ENCODE data around the gene SMG7. TPM values are rescaled to one million over a fixed set of nuclear protein-coding genes. Genes with fewer than 3 reads are reported as not detected.

The SMG7 gene
- total and polyA plus RNA-seq, 8 donors = 49.6 to 69.6 (median 64.8) TPM

DNA sequence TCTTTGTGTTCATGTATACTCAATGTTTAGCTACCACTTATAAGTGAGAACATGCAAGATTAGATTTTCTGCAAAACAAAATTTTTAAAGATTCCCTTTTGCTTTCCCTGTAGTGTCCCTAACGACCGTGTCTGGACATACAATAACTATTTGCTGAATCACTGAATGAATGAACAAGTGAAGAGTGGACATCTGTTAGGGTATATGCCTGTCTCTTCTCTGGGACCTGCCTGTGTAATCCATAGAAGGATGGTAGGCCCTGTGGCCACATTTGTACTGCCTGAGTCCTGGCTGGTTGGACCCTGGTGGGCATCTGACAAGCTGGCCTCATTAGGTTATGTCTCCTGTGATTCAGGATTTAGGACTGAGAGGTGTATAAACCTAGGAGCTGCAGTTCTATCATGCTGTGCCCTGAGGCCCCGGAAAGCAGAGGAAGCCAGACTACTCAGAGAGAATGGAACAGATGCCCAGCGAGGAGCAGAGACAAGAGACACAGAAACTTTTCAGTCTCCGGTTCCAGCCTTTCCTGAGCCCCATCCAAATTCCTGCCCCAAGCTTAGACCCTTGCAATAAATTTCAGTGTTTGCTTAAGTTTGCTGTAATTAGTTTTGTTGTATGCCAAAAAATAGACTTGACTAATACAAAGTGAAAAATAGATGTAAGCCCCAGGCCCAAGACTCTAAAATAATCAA, 125.5 kb downstream of the SMG7 start:
- Histone ChIP-seq H3K4me1 (peaks cover 10 to 60% of the 10 kb centered on the region in 2 donors), H3K27ac (no peak overlapping the region)
- intact Hi-C loops (cut with DNase I) = no loop called here

DNA sequence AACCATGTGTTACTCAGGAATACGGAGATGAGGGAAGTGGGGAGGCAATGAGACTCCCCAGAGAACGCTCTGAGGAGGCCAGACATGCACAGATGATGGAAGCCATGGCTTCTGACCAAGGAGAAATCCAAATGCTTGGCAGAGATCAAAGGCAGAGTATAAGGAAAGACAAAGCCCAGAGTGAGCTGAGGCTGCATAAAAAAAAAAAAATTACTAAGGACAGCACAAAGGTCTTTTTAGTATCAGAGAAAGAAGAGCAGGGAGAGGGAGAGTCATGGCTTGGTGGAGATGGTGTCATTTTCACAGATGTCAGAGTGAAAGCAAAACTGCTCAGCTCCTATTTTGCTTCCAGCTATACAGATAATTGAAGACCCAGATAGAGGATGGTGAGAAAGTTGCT, 126.1 kb downstream of the SMG7 start:
- ATAC-seq = no peak
- no peaks in the 10 kb centered on the region for H3K9me3 ChIP-seq
- H3K4me3 ChIP-seq = no peak overlapping the region
- no peak overlapping the region for H3K27ac ChIP-seq
- intact Hi-C loops (cut with DNase I) = no loop called here
- TF ChIP-seq, protein P1, sequence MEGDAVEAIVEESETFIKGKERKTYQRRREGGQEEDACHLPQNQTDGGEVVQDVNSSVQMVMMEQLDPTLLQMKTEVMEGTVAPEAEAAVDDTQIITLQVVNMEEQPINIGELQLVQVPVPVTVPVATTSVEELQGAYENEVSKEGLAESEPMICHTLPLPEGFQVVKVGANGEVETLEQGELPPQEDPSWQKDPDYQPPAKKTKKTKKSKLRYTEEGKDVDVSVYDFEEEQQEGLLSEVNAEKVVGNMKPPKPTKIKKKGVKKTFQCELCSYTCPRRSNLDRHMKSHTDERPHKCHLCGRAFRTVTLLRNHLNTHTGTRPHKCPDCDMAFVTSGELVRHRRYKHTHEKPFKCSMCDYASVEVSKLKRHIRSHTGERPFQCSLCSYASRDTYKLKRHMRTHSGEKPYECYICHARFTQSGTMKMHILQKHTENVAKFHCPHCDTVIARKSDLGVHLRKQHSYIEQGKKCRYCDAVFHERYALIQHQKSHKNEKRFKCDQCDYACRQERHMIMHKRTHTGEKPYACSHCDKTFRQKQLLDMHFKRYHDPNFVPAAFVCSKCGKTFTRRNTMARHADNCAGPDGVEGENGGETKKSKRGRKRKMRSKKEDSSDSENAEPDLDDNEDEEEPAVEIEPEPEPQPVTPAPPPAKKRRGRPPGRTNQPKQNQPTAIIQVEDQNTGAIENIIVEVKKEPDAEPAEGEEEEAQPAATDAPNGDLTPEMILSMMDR (IDR thresholded peaks at IDR 0.05) = no peak
- H3K36me3 ChIP-seq = no peaks in the 10 kb centered on the region
- DNase-seq = no peak
- H3K27me3 ChIP-seq = no peaks in the 10 kb centered on the region
- H3K4me1 ChIP-seq = peaks cover 10 to 60% of the 10 kb centered on the region in 2 donors

More for the DNA sequence above, 125.5 kb downstream of the SMG7 start:
- Histone ChIP-seq H3K27me3 (no peaks in the 10 kb centered on the region), H3K36me3 (no peaks in the 10 kb centered on the region), H3K4me3 (no peak overlapping the region), H3K9me3 (no peaks in the 10 kb centered on the region)
- no peak for ATAC-seq
- TF ChIP-seq, protein P1 (IDR thresholded peaks at IDR 0.05) = no peak
- no peak for DNase-seq

DNA sequence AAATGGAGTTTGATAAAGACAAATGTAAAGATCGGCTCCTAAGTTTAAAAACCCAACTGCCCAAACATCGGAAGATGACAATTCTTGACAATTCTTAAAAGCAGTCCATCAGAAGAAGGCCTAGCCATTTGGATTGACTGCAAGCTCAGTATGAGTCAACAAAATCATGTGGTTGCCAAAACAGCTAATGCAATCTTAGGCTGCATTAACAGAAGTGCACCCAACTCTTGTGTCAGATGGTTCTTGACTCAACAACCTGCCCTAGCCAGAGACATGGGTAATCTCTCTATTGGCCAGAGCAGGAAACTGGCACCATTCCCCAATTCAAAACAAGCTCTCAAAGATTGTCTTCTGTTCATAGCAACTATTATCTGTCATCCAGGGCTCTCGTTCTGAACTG, 127.8 kb downstream of the SMG7 start:
- intact Hi-C loops (cut with DNase I) = no loop called here
- H3K27me3 ChIP-seq = no peaks in the 10 kb centered on the region
- H3K4me3 ChIP-seq = no peak overlapping the region
- H3K4me1 ChIP-seq = peaks cover 10 to 65% of the 10 kb centered on the region in 2 donors
- no peaks in the 10 kb centered on the region for H3K9me3 ChIP-seq
- H3K27ac ChIP-seq = peak overlapping the region; percentile 34 to 92
- H3K36me3 ChIP-seq = no peaks in the 10 kb centered on the region
- ATAC-seq (peak; percentile 76), DNase-seq (no peak)
- TF ChIP-seq, protein P1 (IDR thresholded peaks at IDR 0.05) = no peak

DNA sequence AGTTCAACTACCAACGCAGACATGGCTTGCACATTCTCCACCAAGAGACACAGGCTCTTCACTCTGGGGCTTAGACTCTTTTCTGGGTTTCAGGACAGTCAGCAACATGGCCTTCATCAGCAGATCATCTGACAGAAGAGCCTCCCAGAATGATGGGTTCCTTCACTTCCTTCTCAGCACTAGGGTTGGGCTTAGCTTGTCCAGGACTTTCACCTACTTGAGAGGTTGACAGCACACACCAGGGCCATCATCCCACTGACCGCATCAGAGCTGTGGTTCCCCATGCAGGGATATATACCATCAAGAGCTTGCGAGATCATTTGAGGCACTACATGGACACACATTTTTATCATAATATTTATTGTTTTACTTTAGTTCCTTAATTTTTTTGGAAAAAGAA, 128.3 kb downstream of the SMG7 start:
- Histone ChIP-seq H3K27me3 (no peaks in the 10 kb centered on the region), H3K4me1 (peaks cover 10 to 70% of the 10 kb centered on the region in 2 donors), H3K4me3 (no peak overlapping the region), H3K9me3 (no peaks in the 10 kb centered on the region), H3K36me3 (no peaks in the 10 kb centered on the region), H3K27ac (peak overlapping the region; percentile 34 to 92)
- ATAC-seq (peak; percentile 6), DNase-seq (no peak)
- TF ChIP-seq, protein P1 (IDR thresholded peaks at IDR 0.05) = no peak
- intact Hi-C loops (cut with DNase I) = no loop called here

DNA sequence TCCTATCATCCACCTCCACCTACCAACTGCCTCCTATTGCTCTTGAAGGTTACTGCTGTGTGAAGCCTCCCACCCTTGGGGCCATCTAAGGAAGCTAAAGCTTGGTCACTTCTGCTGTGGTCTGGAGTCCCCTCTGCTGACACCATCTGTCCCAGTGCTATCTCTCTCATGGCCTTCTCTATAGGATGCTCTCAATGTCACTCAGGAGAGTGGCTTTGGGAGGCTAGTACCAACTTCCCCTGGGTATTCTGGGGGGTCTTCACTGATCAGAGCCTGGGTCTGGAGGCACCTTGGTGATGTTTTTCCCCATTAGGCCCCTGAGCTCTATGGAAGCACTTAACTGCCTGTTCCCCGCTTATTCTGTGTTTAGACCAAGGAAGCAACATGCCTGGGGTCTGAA, 130.2 kb downstream of the SMG7 start:
- H3K4me1 ChIP-seq = peaks cover 10 to 88% of the 10 kb centered on the region in 2 donors
- no peaks in the 10 kb centered on the region for H3K36me3 ChIP-seq
- intact Hi-C loops (cut with DNase I) = no loop called here
- TF ChIP-seq, protein P1 (IDR thresholded peaks at IDR 0.05) = no peak
- ATAC-seq (no peak), DNase-seq (no peak)
- no peaks in the 10 kb centered on the region for H3K27me3 ChIP-seq
- H3K27ac ChIP-seq = peak overlapping the region in 1 of 2 donors; percentile 96
- no peaks in the 10 kb centered on the region for H3K9me3 ChIP-seq
- H3K4me3 ChIP-seq = no peak overlapping the region

Other genes starting within 250 kb of the SMG7 start
- 1 to 10 TPM; 1.1 to 1.5 TPM for gene NMNAT2, start 54.1 kb upstream of the SMG7 start, total RNA-seq
- gene NMNAT2, start 54.1 kb upstream of the SMG7 start, polyA plus RNA-seq (ENCODE audit: insufficient read length in 6 of 6) = 1 to 10 TPM; 1.4 to 2.9 (median 1.9) TPM
- gene NCF2, start 118.0 kb downstream of the SMG7 start, total RNA-seq = 100 to 1,000 TPM in 1 of 2 donors, 10 to 100 TPM in 1; 70.9 to 139 TPM
- 1 to 10 TPM; 4.7 to 7.1 (median 6.0) TPM for gene NCF2, start 118.0 kb downstream of the SMG7 start, polyA plus RNA-seq (ENCODE audit: insufficient read length in 6 of 6)
- gene ARPC5, start 163.3 kb downstream of the SMG7 start, total RNA-seq = 100 to 1,000 TPM; 171 to 208 TPM
- 100 to 1,000 TPM; 130 to 167 (median 142) TPM for gene ARPC5, start 163.3 kb downstream of the SMG7 start, polyA plus RNA-seq (ENCODE audit: insufficient read length in 6 of 6)
- under 1 TPM; 0.26 to 0.89 TPM for gene APOBEC4, start 180.8 kb downstream of the SMG7 start, total RNA-seq
- 1 to 10 TPM in 4 of 6 donors, under 1 TPM in 2; 0.49 to 2.2 (median 1.1) TPM for gene APOBEC4, start 180.8 kb downstream of the SMG7 start, polyA plus RNA-seq (ENCODE audit: insufficient read length in 6 of 6)